ENCODE data around the gene ASAH2B. TPM values are rescaled to one million over a fixed set of nuclear protein-coding genes. Genes with fewer than 3 reads are reported as not detected.
"Not testable (repeated sequence)": the region's sequence is repeated elsewhere in the genome, so short reads cannot be mapped to it uniquely, and the experiment has no call there.

ASAH2B gene
- total RNA-seq, 6 donors from 2014 or later: 0.44 to 3.9 (median 2.1) TPM

- Histone ChIP-seq H3K27ac (peak overlapping the region; percentile 76 to 89 (median 84)), H3K9me3 (no peaks in the 10 kb centered on the region), H3K4me1 (peaks cover 0 to 13% (median 8%) of the 10 kb centered on the region in 4 donors), H3K27me3 (no peaks in the 10 kb centered on the region), H3K36me3 (no peaks in the 10 kb centered on the region), H3K4me3 (peak overlapping the region; percentile 27 to 75 (median 59))
- TF ChIP-seq, protein P1, sequence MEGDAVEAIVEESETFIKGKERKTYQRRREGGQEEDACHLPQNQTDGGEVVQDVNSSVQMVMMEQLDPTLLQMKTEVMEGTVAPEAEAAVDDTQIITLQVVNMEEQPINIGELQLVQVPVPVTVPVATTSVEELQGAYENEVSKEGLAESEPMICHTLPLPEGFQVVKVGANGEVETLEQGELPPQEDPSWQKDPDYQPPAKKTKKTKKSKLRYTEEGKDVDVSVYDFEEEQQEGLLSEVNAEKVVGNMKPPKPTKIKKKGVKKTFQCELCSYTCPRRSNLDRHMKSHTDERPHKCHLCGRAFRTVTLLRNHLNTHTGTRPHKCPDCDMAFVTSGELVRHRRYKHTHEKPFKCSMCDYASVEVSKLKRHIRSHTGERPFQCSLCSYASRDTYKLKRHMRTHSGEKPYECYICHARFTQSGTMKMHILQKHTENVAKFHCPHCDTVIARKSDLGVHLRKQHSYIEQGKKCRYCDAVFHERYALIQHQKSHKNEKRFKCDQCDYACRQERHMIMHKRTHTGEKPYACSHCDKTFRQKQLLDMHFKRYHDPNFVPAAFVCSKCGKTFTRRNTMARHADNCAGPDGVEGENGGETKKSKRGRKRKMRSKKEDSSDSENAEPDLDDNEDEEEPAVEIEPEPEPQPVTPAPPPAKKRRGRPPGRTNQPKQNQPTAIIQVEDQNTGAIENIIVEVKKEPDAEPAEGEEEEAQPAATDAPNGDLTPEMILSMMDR (IDR thresholded peaks at IDR 0.05): no peak
- TF ChIP-seq POLR2AphosphoS5 (IDR thresholded peaks at IDR 0.05): no peak
- TF ChIP-seq POLR2A (IDR thresholded peaks at IDR 0.05): no peak
- TF ChIP-seq EP300 (IDR thresholded peaks at IDR 0.05): no peak
- DNase-seq (no peak), ATAC-seq (ENCODE audit: low FRiP score in 2 of 2) (peak in 1 of 2 donors; percentile 70)
- 1 to 2% methylated on average over 8 of the region's 8 CpGs for WGBS, 2 donors
These were observed 535 bp downstream of the ASAH2B start for GRCh38 chr10:50740293-50740648.

DNA sequence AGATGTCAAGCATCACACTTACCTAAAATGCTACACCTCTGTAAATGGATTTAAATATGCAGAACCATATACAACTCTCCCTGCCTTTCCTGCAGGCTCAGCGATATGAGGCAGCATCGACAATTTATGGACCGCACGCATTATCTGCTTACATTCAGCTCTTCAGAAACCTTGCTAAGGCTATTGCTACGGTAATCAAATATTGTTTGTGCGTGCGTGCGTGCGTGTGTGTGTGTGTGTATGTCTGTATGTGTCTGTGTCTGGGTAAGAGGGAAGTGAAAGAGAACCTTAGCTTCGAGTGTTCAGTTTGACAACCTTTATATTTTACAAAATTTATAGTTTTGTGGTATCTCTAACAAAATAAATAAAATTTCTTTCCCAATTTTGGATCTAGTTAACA lies 3.1 kb downstream of the ASAH2B start:
- not testable (repeated sequence) for DNase-seq; H3K9me3 ChIP-seq; H3K27ac ChIP-seq; H3K36me3 ChIP-seq; ATAC-seq (ENCODE audit: low FRiP score in 2 of 2); H3K27me3 ChIP-seq; H3K4me3 ChIP-seq
- 90 to 94% methylated on average over 10 of the region's 10 CpGs for WGBS, 2 donors
- H3K4me1 ChIP-seq: peaks cover 0 to 13% (median 8%) of the 10 kb centered on the region in 4 donors

DNA sequence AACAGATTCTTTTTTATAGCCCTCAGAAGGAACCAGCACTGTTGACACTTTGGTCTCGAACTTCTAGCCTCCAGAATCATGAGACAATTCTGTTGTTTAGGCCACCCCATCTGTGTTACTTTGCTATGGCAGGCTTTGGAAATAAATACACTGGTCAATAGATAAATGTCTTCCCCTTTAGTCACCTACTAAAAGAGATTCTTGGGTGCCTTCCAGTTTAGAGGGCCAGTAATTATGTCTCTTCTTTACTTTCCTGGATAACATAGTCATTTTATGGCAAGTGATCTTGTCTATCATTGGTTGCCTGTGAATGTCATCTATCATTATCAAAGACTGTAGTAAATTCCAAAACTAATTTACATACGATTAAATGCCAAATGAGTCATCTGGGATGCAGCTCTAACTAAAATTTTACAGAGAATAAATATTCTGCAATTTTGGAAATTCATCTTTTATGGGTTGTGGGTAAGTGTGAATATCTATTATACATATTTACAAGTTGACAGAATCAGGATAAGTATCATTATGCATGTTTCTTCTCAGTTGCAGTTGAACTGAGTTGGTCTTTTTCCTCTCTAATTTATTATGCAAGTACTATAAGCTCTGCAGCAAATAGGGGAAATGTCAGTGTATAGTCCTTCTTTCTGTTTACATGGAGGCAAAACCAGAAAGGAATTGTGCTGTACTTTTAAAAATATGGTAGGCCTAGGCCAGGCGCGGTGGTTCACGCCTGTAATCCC lies 27.2 kb downstream of the ASAH2B start:
- not testable (repeated sequence) for ATAC-seq (ENCODE audit: low FRiP score in 2 of 2); H3K4me3 ChIP-seq; H3K36me3 ChIP-seq; H3K27ac ChIP-seq; H3K27me3 ChIP-seq; H3K4me1 ChIP-seq; H3K9me3 ChIP-seq; DNase-seq
- 84 to 92% methylated on average over 4 of the region's 5 CpGs for WGBS, 2 donors

GRCh38 chr10:50772042-50772441 lies 32.3 kb downstream of the ASAH2B start:
- not testable (repeated sequence) for H3K27ac ChIP-seq, H3K9me3 ChIP-seq, H3K27me3 ChIP-seq, H3K36me3 ChIP-seq, DNase-seq, H3K4me1 ChIP-seq, H3K4me3 ChIP-seq
- WGBS, 2 donors: 80% methylated on average over 1 to 2 of the region's 3 CpGs
- ATAC-seq (ENCODE audit: low FRiP score in 2 of 2): peak in 1 of 2 donors; percentile 38

GRCh38 chr10:50774868-50775267 lies 35.1 kb downstream of the ASAH2B start:
- WGBS, 2 donors: 26 to 53% methylated on average over 2 of the region's 2 CpGs
- DNase-seq: not testable (repeated sequence)

DNA sequence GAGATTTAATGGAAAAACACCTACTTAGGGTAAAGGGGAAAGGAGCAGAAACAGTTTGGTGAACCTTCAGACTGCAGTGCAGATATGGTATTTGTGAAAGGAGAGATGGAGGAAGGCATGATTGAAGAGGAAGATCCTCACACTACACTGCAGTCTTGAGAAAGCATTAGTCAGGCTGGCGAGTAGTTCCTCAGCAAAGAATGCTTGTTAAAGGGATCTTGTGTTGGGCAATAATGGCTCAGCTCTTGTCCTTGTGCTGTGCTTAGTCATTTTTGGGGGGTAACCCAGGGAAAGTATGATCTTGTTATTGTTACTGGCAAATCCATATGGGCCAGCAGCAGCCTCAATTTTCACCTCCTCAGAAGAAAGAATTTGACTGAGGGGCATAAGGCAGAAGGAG lies 40.3 kb downstream of the ASAH2B start:
- WGBS, 2 donors: 45 to 54% methylated on average over 1 of the region's 1 CpG
- not testable (repeated sequence) for ATAC-seq (ENCODE audit: low FRiP score in 2 of 2); DNase-seq; H3K27ac ChIP-seq; H3K36me3 ChIP-seq; H3K4me1 ChIP-seq; H3K4me3 ChIP-seq; H3K27me3 ChIP-seq; H3K9me3 ChIP-seq

More at GRCh38 chr10:50774868-50775267, 35.1 kb downstream of the ASAH2B start:
- not testable (repeated sequence) for H3K4me3 ChIP-seq; H3K27me3 ChIP-seq; H3K4me1 ChIP-seq; H3K9me3 ChIP-seq; H3K36me3 ChIP-seq; ATAC-seq (ENCODE audit: low FRiP score in 2 of 2); H3K27ac ChIP-seq

DNA sequence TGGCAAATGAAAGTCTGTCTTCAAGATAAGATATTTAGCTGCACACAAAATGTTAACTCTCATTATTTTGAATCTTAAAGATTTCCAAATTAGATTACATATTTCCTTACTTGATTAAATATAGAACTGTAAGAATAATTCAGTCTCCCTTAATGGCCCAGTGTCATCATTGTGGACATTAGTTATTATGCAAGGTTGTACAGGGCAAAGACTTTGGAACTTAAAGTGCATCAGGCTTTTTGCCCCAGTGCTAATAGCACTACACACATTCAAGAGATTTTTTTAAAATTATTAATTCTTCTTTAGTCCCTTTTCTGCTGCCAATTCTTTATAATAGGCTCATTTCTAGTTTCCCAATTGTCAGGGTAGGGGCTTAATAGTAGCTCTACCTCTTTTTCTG lies 42.3 kb downstream of the ASAH2B start:
- H3K36me3 ChIP-seq; H3K9me3 ChIP-seq; H3K27ac ChIP-seq; H3K27me3 ChIP-seq; ATAC-seq (ENCODE audit: low FRiP score in 2 of 2); H3K4me3 ChIP-seq; DNase-seq; H3K4me1 ChIP-seq: not testable (repeated sequence)

DNA sequence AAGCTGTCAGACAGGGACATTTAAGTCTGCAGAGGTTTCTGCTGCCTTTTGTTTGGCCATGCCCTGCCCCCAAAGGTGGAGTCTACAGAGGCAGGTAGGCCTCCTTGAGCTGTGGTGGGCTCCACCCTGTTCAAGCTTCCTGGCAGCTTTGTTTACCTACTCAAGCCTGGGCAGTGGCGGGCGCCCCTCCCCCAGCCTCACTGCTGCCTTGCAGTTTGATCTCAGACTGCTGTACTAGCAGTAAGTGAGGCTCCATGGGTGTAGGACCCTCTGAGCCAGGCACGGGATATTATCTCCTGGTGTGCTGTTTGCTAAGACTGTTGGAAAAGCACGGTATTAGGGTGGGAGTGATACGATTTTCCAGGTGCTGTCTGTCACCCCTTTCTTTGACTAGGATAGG lies 48.2 kb downstream of the ASAH2B start:
- WGBS, 2 donors: 43 to 67% methylated on average over 3 to 5 of the region's 5 CpGs
- not testable (repeated sequence) for H3K36me3 ChIP-seq; H3K27me3 ChIP-seq; H3K27ac ChIP-seq; ATAC-seq (ENCODE audit: low FRiP score in 2 of 2); H3K4me3 ChIP-seq; H3K9me3 ChIP-seq; H3K4me1 ChIP-seq
- peak; percentile 37 to 45 for DNase-seq

Measured in upper lobe of left lung (tissue), 6 donors.